Thyroid gland (tissue), 4 donors: ENCODE results near the gene EPHA3.

Source experiments
- POLR2A ChIP-seq, 2 donors: fragments of 450-650 bp; IDR thresholded peaks; one replicate each; pipeline ENCODE4 v1.6.1; 2017; ENCODE audit warnings: antibody characterized with exemption in 2 of 2, mild to moderate bottlenecking in 2 of 2, moderate library complexity in 1 of 2
- TF ChIP-seq, protein P1 (sequence below), 6 experiments: fragments of 200-600 bp in 3 of 6; fragments of 450-650 bp in 3 of 6; sonication (generic) in 3 of 6; IDR thresholded peaks; one replicate each; pipeline ENCODE4 v1.5.1; 2016 to 2019; ENCODE audit warnings: antibody characterized with exemption in 6 of 6, mild to moderate bottlenecking in 2 of 6, inconsistent platforms in 1 of 6, moderate library complexity in 1 of 6

DNA sequence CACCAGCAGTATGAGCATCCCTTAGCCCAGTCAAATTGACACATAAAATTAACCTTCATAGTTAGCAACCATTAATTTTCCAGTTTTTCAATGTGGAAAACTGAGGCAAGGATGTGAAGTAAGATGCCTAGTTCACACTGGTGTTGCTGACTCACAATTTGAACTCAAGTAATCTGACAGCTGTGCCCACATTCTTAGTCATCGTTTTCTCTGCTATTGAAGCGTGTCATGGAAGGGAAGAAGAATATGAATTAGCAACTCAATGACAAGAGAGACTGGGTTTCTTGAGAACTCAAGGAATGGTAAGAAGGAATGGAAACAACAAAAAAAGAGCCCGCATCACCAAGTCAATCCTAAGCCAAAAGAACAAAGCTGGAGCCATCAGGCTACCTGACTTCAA lies 261.4 kb downstream of the EPHA3 start:
- TF ChIP-seq, protein P1, sequence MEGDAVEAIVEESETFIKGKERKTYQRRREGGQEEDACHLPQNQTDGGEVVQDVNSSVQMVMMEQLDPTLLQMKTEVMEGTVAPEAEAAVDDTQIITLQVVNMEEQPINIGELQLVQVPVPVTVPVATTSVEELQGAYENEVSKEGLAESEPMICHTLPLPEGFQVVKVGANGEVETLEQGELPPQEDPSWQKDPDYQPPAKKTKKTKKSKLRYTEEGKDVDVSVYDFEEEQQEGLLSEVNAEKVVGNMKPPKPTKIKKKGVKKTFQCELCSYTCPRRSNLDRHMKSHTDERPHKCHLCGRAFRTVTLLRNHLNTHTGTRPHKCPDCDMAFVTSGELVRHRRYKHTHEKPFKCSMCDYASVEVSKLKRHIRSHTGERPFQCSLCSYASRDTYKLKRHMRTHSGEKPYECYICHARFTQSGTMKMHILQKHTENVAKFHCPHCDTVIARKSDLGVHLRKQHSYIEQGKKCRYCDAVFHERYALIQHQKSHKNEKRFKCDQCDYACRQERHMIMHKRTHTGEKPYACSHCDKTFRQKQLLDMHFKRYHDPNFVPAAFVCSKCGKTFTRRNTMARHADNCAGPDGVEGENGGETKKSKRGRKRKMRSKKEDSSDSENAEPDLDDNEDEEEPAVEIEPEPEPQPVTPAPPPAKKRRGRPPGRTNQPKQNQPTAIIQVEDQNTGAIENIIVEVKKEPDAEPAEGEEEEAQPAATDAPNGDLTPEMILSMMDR (IDR thresholded peaks at IDR 0.05), result no peak
- TF ChIP-seq POLR2A (IDR thresholded peaks at IDR 0.05), result no peak
